GM03348 (cell line): ENCODE results near the gene CHAD.

ENCODE experiments used
- DNase-seq: peaks from one replicate; pipeline ENCODE4 v3.0.0; 2012; ENCODE audit warnings: low spot score

CHAD gene

GRCh38 chr17:50468304-50469207 lies at the start of gene CHAD:
TSS of gene CHAD (minus strand) at chr17:50468880. CDS start at chr17:50468813, 67 bp downstream.
- DNase-seq, result peak; percentile 70

GRCh38 chr17:50517504-50518383 lies 49.1 kb upstream of the CHAD start:
- DNase-seq, result no peak

GRCh38 chr17:50517011-50517410 lies 48.3 kb upstream of the CHAD start:
- DNase-seq, result no peak

- DNase-seq, result peak; percentile 62
These were observed 46.4 kb upstream of the CHAD start for GRCh38 chr17:50514936-50515702.

- no peak for DNase-seq
These were observed 45.7 kb upstream of the CHAD start for GRCh38 chr17:50514388-50514787.

GRCh38 chr17:50513495-50513894 lies 44.8 kb upstream of the CHAD start:
- no peak for DNase-seq

- no peak for DNase-seq
These were observed 42.4 kb upstream of the CHAD start for GRCh38 chr17:50511058-50511457.

GRCh38 chr17:50508573-50509460 lies 40.1 kb upstream of the CHAD start:
- DNase-seq, result no peak

- DNase-seq, result peak; percentile 90
These were observed 39.3 kb upstream of the CHAD start, which contains the start of gene MYCBPAP for GRCh38 chr17:50507871-50508572. TSS of gene MYCBPAP (plus strand) at chr17:50508439. CDS start at chr17:50508675, 236 bp downstream.

- no peak for DNase-seq
These were observed 37.6 kb upstream of the CHAD start for GRCh38 chr17:50506298-50506697.

- DNase-seq, result no peak
These were observed 37.0 kb upstream of the CHAD start for GRCh38 chr17:50505591-50506130.

GRCh38 chr17:50502301-50502990 lies 33.8 kb upstream of the CHAD start:
- DNase-seq, result no peak

GRCh38 chr17:50501054-50501453 lies 32.4 kb upstream of the CHAD start:
- DNase-seq, result no peak

- DNase-seq, result no peak
These were observed 31.0 kb upstream of the CHAD start for GRCh38 chr17:50499721-50500120.

GRCh38 chr17:50499270-50499669 lies 30.6 kb upstream of the CHAD start:
- DNase-seq, result no peak

- DNase-seq, result no peak
These were observed 29.6 kb upstream of the CHAD start for GRCh38 chr17:50498021-50498874.

- no peak for DNase-seq
These were observed 27.2 kb upstream of the CHAD start for GRCh38 chr17:50495918-50496317.

- DNase-seq, result no peak
These were observed 26.6 kb upstream of the CHAD start for GRCh38 chr17:50495217-50495823.
